ENCODE data around the gene DALRD3. TPM values are rescaled to one million over a fixed set of nuclear protein-coding genes. Genes with fewer than 3 reads are reported as not detected.

Gene DALRD3
- total RNA-seq, 1 donor from 2014 or later = 11.8 TPM

DNA sequence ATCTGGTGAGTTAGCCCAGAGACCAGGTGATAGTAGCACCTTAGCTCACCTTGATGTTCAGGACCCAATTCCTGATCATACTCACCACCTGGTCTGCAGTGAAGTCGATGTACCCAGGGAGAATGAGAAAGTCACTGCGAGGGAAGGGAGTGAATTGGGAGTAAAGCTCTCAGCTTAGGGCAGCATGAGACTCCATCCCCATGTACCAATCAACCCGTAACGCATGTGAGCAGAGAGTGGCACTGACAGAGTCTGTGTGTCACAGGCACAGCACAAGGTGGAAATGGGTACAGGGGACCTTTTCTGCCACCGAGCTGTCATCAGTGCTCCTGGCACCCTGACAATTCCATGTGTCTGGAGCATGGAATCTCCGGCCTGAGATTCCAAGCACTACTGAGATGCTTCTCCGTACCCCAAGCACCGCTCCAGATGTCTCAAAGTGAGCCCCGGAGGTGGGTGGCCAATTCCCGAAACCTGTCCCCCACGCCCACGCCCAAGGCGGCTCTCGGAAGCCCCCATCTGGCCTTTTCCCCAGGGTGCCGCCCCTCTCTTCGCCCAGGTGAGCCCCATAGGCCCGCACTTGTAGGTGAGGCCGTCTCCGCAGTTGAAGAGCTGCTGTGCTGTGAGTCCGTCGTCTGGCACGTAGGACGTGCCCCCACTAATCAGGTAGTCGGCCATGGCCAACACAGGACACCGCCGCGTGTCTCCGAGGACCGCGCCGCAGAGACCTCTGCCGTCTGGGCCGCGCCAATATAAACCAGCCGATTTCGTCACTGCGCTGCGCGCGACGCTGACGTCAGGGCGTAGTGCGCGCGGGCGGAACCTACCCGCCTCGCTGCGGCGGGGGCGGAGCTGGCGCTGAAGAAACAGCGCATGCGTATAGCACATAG is 10.5 kb upstream of the DALRD3 start, which contains the start of gene IMPDH2:
Gene IMPDH2 (minus strand): TSS at position 726 of the 890 bp plus-strand sequence. CDS start 48 bp downstream, at position 678.
- intact Hi-C loops (cut with micrococcal nuclease) = no loop called here
- H3K4me3 ChIP-seq = peak within 1 kb of the TSS; percentile 87
- H3K27ac ChIP-seq (replicated peaks) = peak within 1 kb of the TSS; percentile 94
- H3K36me3 ChIP-seq = peaks cover 66% of the 10 kb centered on the region
- H3K4me1 ChIP-seq = peaks cover 61% of the 10 kb centered on the region
- no peaks in the 10 kb centered on the region for H3K9me3 ChIP-seq (replicated peaks)
- TF ChIP-seq, protein P1, sequence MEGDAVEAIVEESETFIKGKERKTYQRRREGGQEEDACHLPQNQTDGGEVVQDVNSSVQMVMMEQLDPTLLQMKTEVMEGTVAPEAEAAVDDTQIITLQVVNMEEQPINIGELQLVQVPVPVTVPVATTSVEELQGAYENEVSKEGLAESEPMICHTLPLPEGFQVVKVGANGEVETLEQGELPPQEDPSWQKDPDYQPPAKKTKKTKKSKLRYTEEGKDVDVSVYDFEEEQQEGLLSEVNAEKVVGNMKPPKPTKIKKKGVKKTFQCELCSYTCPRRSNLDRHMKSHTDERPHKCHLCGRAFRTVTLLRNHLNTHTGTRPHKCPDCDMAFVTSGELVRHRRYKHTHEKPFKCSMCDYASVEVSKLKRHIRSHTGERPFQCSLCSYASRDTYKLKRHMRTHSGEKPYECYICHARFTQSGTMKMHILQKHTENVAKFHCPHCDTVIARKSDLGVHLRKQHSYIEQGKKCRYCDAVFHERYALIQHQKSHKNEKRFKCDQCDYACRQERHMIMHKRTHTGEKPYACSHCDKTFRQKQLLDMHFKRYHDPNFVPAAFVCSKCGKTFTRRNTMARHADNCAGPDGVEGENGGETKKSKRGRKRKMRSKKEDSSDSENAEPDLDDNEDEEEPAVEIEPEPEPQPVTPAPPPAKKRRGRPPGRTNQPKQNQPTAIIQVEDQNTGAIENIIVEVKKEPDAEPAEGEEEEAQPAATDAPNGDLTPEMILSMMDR (IDR thresholded peaks at IDR 0.05; ENCODE audit: borderline replicate concordance) = peak; percentile 12
- no peaks in the 10 kb centered on the region for H3K27me3 ChIP-seq (ENCODE audit: low read depth)
- DNase-seq = peak; percentile 93

DNA sequence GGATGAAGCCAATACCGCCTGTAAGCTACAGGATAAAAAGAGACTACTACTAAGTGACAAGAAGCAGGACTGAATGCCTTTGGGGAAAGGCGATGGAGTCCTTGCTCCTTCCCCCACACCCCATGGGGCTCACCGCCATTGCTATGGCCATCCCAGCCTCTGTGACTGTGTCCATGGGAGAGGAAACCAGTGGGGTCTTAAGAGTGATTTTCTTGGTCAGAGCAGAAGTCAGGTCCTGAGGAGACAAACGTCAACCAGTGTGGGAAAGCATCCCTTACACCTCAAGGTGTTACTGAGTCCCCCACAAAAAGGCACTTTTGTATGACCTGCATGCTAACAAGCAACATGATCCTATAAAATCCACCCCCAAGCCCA is 9.9 kb upstream of the DALRD3 start:
- Histone ChIP-seq H3K4me1 (peaks cover 68% of the 10 kb centered on the region), H3K36me3 (peaks cover 68% of the 10 kb centered on the region)
- intact Hi-C loops (cut with micrococcal nuclease) = no loop called here

GRCh38 chr3:49027634-49028033 is 9.3 kb upstream of the DALRD3 start:
- no peak for DNase-seq
- Histone ChIP-seq H3K4me3 (no peak overlapping the region), H3K27me3 (ENCODE audit: low read depth) (no peaks in the 10 kb centered on the region), H3K4me1 (peaks cover 70% of the 10 kb centered on the region), H3K9me3 (replicated peaks) (no peaks in the 10 kb centered on the region), H3K36me3 (peaks cover 67% of the 10 kb centered on the region), H3K27ac (replicated peaks) (peak overlapping the region; percentile 94)
- TF ChIP-seq, protein P1 (IDR thresholded peaks at IDR 0.05; ENCODE audit: borderline replicate concordance) = no peak
- intact Hi-C loops (cut with micrococcal nuclease) = no loop called here

More for the DNA sequence above, 9.9 kb upstream of the DALRD3 start:
- Histone ChIP-seq H3K9me3 (replicated peaks) (no peaks in the 10 kb centered on the region), H3K27me3 (ENCODE audit: low read depth) (no peaks in the 10 kb centered on the region), H3K4me3 (peak overlapping the region; percentile 87), H3K27ac (replicated peaks) (peak overlapping the region; percentile 94)
- TF ChIP-seq, protein P1 (IDR thresholded peaks at IDR 0.05; ENCODE audit: borderline replicate concordance) = no peak
- no peak for DNase-seq

- Histone ChIP-seq H3K27me3 (ENCODE audit: low read depth) (no peaks in the 10 kb centered on the region), H3K4me3 (no peak overlapping the region), H3K9me3 (replicated peaks) (no peaks in the 10 kb centered on the region), H3K36me3 (peaks cover 56% of the 10 kb centered on the region), H3K27ac (replicated peaks) (no peak overlapping the region), H3K4me1 (peaks cover 67% of the 10 kb centered on the region)
- DNase-seq = no peak
- intact Hi-C loops (cut with micrococcal nuclease) = no loop called here
- TF ChIP-seq, protein P1 (IDR thresholded peaks at IDR 0.05; ENCODE audit: borderline replicate concordance) = no peak
Measured at GRCh38 chr3:49026536-49026935, 8.2 kb upstream of the DALRD3 start.

GRCh38 chr3:49025793-49026520 is 7.6 kb upstream of the DALRD3 start:
- intact Hi-C loops (cut with micrococcal nuclease) = no loop called here
- H3K4me3 ChIP-seq = no peak overlapping the region
- H3K27me3 ChIP-seq (ENCODE audit: low read depth) = no peaks in the 10 kb centered on the region
- H3K36me3 ChIP-seq = peaks cover 50% of the 10 kb centered on the region
- no peak for DNase-seq
- peaks cover 70% of the 10 kb centered on the region for H3K4me1 ChIP-seq
- TF ChIP-seq, protein P1 (IDR thresholded peaks at IDR 0.05; ENCODE audit: borderline replicate concordance) = no peak
- H3K9me3 ChIP-seq (replicated peaks) = no peaks in the 10 kb centered on the region
- no peak overlapping the region for H3K27ac ChIP-seq (replicated peaks)

All from left ventricle myocardium inferior (tissue), 1 donor.